Testis (tissue), 2 donors: ENCODE measurements around the gene EPHB4.

Experiments used
- CTCF ChIP-seq, 3 experiments: fragments of 450-650 bp in 2 of 3; fragments of 200-600 bp in 1 of 3; sonication (generic) in 1 of 3; IDR thresholded peaks; one replicate each; pipeline ENCODE4 v1.5.1; 2016 to 2019; ENCODE audit warnings: antibody characterized with exemption in 3 of 3, mild to moderate bottlenecking in 2 of 3, moderate library complexity in 1 of 3
- POLR2A ChIP-seq: fragments of 450-650 bp; IDR thresholded peaks from one replicate; pipeline ENCODE4 v1.6.1; 2017; ENCODE audit warnings: antibody characterized with exemption, mild to moderate bottlenecking, moderate library complexity

GRCh38 chr7:100801833-100802568, 25.3 kb downstream of the EPHB4 start:
- no peak for TF ChIP-seq CTCF (IDR thresholded peaks at IDR 0.05)
- no peak for TF ChIP-seq POLR2A
